ENCODE results near the gene MPZL3. TPM values are rescaled to one million over a fixed set of nuclear protein-coding genes. Genes with fewer than 3 reads are reported as not detected.
A peak's percentile ranks its signal among the peaks of the same experiment; 100 is the strongest.

Gene MPZL3
- total RNA-seq, 4 donors from 2014 or later = 0.42 to 0.52 (median 0.48) TPM

- H3K4me3 ChIP-seq = no peak overlapping the region
- H3K36me3 ChIP-seq = no peaks in the 10 kb centered on the region
- H3K4me1 ChIP-seq = peaks cover 11 to 20% (median 17%) of the 10 kb centered on the region in 4 donors
- DNase-seq (ENCODE audit: extremely low spot score) = no peak
- H3K27me3 ChIP-seq = no peaks in the 10 kb centered on the region
- no peaks in the 10 kb centered on the region for H3K9me3 ChIP-seq
- H3K27ac ChIP-seq (replicated peaks in 1 of 4) = peak overlapping the region; percentile 20 to 69 (median 54)
- intact Hi-C loops (cut with DNase I) = no loop called here
- WGBS = 79% methylated on average over 1 of the region's 1 CpG
- no peak for TF ChIP-seq EP300 (IDR thresholded peaks at IDR 0.05)
- no peak for TF ChIP-seq POLR2AphosphoS5 (IDR thresholded peaks at IDR 0.05)
- no peak for TF ChIP-seq POLR2A (IDR thresholded peaks at IDR 0.05; ENCODE audit: low read depth)
- TF ChIP-seq CTCF (IDR thresholded peaks at IDR 0.05) = no peak
Observed at GRCh38 chr11:118241764-118242098, 10.4 kb downstream of the MPZL3 start.

GRCh38 chr11:118240999-118241763 lies 11.0 kb downstream of the MPZL3 start:
- no peak for TF ChIP-seq CTCF (IDR thresholded peaks at IDR 0.05)
- TF ChIP-seq POLR2AphosphoS5 (IDR thresholded peaks at IDR 0.05) = peak; percentile 4 to 62
- no peaks in the 10 kb centered on the region for H3K9me3 ChIP-seq
- peaks cover 11 to 20% (median 17%) of the 10 kb centered on the region in 4 donors for H3K4me1 ChIP-seq
- no peaks in the 10 kb centered on the region for H3K27me3 ChIP-seq
- peak overlapping the region; percentile 11 to 70 (median 61) for H3K27ac ChIP-seq (replicated peaks in 1 of 4)
- intact Hi-C loops (cut with DNase I) = no loop called here
- no peak overlapping the region for H3K4me3 ChIP-seq
- no peak for DNase-seq (ENCODE audit: extremely low spot score)
- H3K36me3 ChIP-seq = no peaks in the 10 kb centered on the region
- 57% methylated on average over 9 of the region's 9 CpGs for WGBS

GRCh38 chr11:118239509-118240205 lies 12.5 kb downstream of the MPZL3 start:
- 70% methylated on average over 5 of the region's 5 CpGs for WGBS
- H3K27me3 ChIP-seq = no peaks in the 10 kb centered on the region
- H3K4me1 ChIP-seq = peaks cover 11 to 20% (median 17%) of the 10 kb centered on the region in 4 donors
- intact Hi-C loops (cut with DNase I) = no loop called here
- DNase-seq (ENCODE audit: extremely low spot score) = no peak
- H3K27ac ChIP-seq (replicated peaks in 1 of 4) = no peak overlapping the region
- no peaks in the 10 kb centered on the region for H3K9me3 ChIP-seq
- H3K4me3 ChIP-seq = no peak overlapping the region
- no peaks in the 10 kb centered on the region for H3K36me3 ChIP-seq
- no peak for TF ChIP-seq CTCF (IDR thresholded peaks at IDR 0.05)
- TF ChIP-seq POLR2A (IDR thresholded peaks at IDR 0.05; ENCODE audit: low read depth) = no peak
- no peak for TF ChIP-seq POLR2AphosphoS5 (IDR thresholded peaks at IDR 0.05)
- TF ChIP-seq EP300 (IDR thresholded peaks at IDR 0.05) = no peak

- no peaks in the 10 kb centered on the region for H3K9me3 ChIP-seq
- 100% methylated on average over 1 of the region's 1 CpG for WGBS
- peaks cover 11 to 20% (median 17%) of the 10 kb centered on the region in 4 donors for H3K4me1 ChIP-seq
- H3K4me3 ChIP-seq = no peak overlapping the region
- no peaks in the 10 kb centered on the region for H3K27me3 ChIP-seq
- intact Hi-C loops (cut with DNase I) = no loop called here
- H3K27ac ChIP-seq (replicated peaks in 1 of 4) = no peak overlapping the region
- TF ChIP-seq POLR2A (IDR thresholded peaks at IDR 0.05; ENCODE audit: low read depth) (no peak), POLR2AphosphoS5 (IDR thresholded peaks at IDR 0.05) (no peak), EP300 (IDR thresholded peaks at IDR 0.05) (no peak), CTCF (IDR thresholded peaks at IDR 0.05) (no peak)
- DNase-seq (ENCODE audit: extremely low spot score) = no peak
- no peaks in the 10 kb centered on the region for H3K36me3 ChIP-seq
Observed at GRCh38 chr11:118238929-118239328, 13.2 kb downstream of the MPZL3 start.
